HepG2 (cell line): ENCODE measurements around the gene BCL6. TPM values are rescaled to one million over a fixed set of nuclear protein-coding genes. Genes with fewer than 3 reads are reported as not detected.

Source experiments
- CCDC6 ChIP-seq: sonication (generic); formaldehyde crosslinking; IDR thresholded peaks from 2 replicates; pipeline ENCODE4 v1.8.1; 2022; ENCODE audit warnings: mild to moderate bottlenecking, missing genetic modification reagents, moderate library complexity
- FOXP1 ChIP-seq, 2 experiments: fragments of 450-650 bp in 1 of 2; IDR thresholded peaks; 2 replicates each; pipeline ENCODE4 v1.6.1; 2017 to 2018; ENCODE audit warnings: antibody characterized with exemption in 1 of 2
- HDAC2 ChIP-seq: sonication (generic); formaldehyde crosslinking; IDR thresholded peaks from 2 replicates; pipeline ENCODE4 v1.4.0; 2020; ENCODE audit warnings: missing genetic modification reagents
- KMT2A ChIP-seq: sonication (generic); formaldehyde crosslinking; IDR thresholded peaks from 2 replicates; pipeline ENCODE4 v1.4.0; 2020; ENCODE audit warnings: missing genetic modification reagents
- LCORL ChIP-seq, 2 experiments: fragments of 450-650 bp in 1 of 2; sonication (generic) in 1 of 2; formaldehyde crosslinking in 1 of 2; IDR thresholded peaks; 2 replicates each; pipeline versions ENCODE4 v1.5.0 to v1.6.1; 2017 to 2020; ENCODE audit warnings: antibody characterized with exemption in 1 of 2, missing genetic modification reagents in 1 of 2
- MXD4 ChIP-seq: IDR thresholded peaks from 2 replicates; pipeline ENCODE4 v1.6.1; 2016; ENCODE audit warnings: mild to moderate bottlenecking, missing biosample characterization, missing genetic modification reagents
- MYC ChIP-seq: sonication (generic); formaldehyde crosslinking; IDR thresholded peaks from 2 replicates; pipeline ENCODE4 v1.9.0; 2021; ENCODE audit warnings: missing genetic modification reagents, borderline replicate concordance
- NAIF1 ChIP-seq: sonication (generic); formaldehyde crosslinking; IDR thresholded peaks from 2 replicates; pipeline ENCODE4 v1.5.0; 2020; ENCODE audit warnings: mild to moderate bottlenecking, missing genetic modification reagents, borderline replicate concordance
- NFATC3 ChIP-seq: sonication (generic); formaldehyde crosslinking; IDR thresholded peaks from 2 replicates; pipeline ENCODE4 v1.5.1; 2020; ENCODE audit warnings: mild to moderate bottlenecking, missing genetic modification reagents
- NFE2 ChIP-seq: sonication (generic); formaldehyde crosslinking; IDR thresholded peaks from 2 replicates; pipeline ENCODE4 v1.4.0; 2020; ENCODE audit warnings: missing genetic modification reagents
- POLR2AphosphoS2 ChIP-seq: IDR thresholded peaks from 2 replicates; pipeline ENCODE4 v1.6.1; 2011; ENCODE audit warnings: low read depth, low read length, improper control_type of control experiment
- PRMT3 ChIP-seq: sonication (generic); formaldehyde crosslinking; IDR thresholded peaks from 2 replicates; pipeline ENCODE4 v1.8.1; 2022; ENCODE audit warnings: low read depth, mild to moderate bottlenecking, moderate library complexity, missing genetic modification reagents, borderline replicate concordance
- PRPF4 ChIP-seq: fragments of 200-400 bp; formaldehyde crosslinking; IDR thresholded peaks from 2 replicates; pipeline ENCODE4 v1.6.1; 2016; ENCODE audit warnings: low read length, low read depth; ENCODE audit not compliant: poor library complexity, severe bottlenecking
- SMYD3 ChIP-seq: sonication (generic); formaldehyde crosslinking; IDR thresholded peaks from 2 replicates; pipeline ENCODE4 v1.8.1; 2023; ENCODE audit warnings: mild to moderate bottlenecking, missing genetic modification reagents
- YEATS4 ChIP-seq: sonication (generic); formaldehyde crosslinking; IDR thresholded peaks from 2 replicates; pipeline ENCODE4 v1.4.0; 2020; ENCODE audit warnings: missing genetic modification reagents, borderline replicate concordance
- ZBTB43 ChIP-seq: sonication (generic); formaldehyde crosslinking; conservative IDR thresholded peaks from 2 replicates; pipeline ENCODE4 v1.4.0; 2020; ENCODE audit warnings: missing genetic modification reagents
- ZNF12 ChIP-seq: sonication (generic); formaldehyde crosslinking; IDR thresholded peaks from 2 replicates; pipeline ENCODE4 v1.5.0; 2020; ENCODE audit warnings: missing genetic modification reagents
- ZNF282 ChIP-seq: fragments of 450-650 bp; IDR thresholded peaks from 2 replicates; pipeline ENCODE4 v1.6.1; 2018; ENCODE audit not compliant: partially characterized antibody
- ZNF362 ChIP-seq: sonication (generic); formaldehyde crosslinking; IDR thresholded peaks from 2 replicates; pipeline ENCODE4 v1.4.0; 2020; ENCODE audit warnings: missing genetic modification reagents, mild to moderate bottlenecking, borderline replicate concordance
- ZNF382 ChIP-seq: sonication (generic); formaldehyde crosslinking; IDR thresholded peaks from 2 replicates; pipeline ENCODE4 v1.5.0; 2020; ENCODE audit warnings: missing genetic modification reagents, mild to moderate bottlenecking, borderline replicate concordance
- ZNF629 ChIP-seq: sonication (generic); formaldehyde crosslinking; conservative IDR thresholded peaks from 2 replicates; pipeline ENCODE4 v1.5.0; 2020; ENCODE audit warnings: missing genetic modification reagents
- ZNF790 ChIP-seq: sonication (generic); formaldehyde crosslinking; IDR thresholded peaks from 2 replicates; pipeline ENCODE4 v1.8.0; 2022; ENCODE audit warnings: missing genetic modification reagents, mild to moderate bottlenecking, borderline replicate concordance
- ZSCAN21 ChIP-seq: sonication (generic); formaldehyde crosslinking; IDR thresholded peaks from 2 replicates; pipeline ENCODE4 v1.8.0; 2022; ENCODE audit warnings: mild to moderate bottlenecking, missing genetic modification reagents, moderate library complexity, borderline replicate concordance
- polyA plus RNA-seq, 8 experiments: library from polyadenylated mRNA; depleted of rRNA in 3 of 8; stranded (reverse) in 7 of 8; unstranded in 1 of 8; fragments of >200 nt; fragmentation: Illumina TruSeq in 4 of 8; extraction: Trizol in 4 of 8; gene quantifications; 2 replicates each; pipeline versions ENCODE4 v1.2.1 to v1.2.3, GENCODE V29; 2011 to 2016; ENCODE audit warnings: low read depth in 4 of 8, missing spikeins in 1 of 8, mixed read lengths in 1 of 8; ENCODE audit not compliant: insufficient read depth in 1 of 8
- total RNA-seq, 5 experiments: library from RNA; depleted of rRNA; stranded (reverse); fragments of >200 nt; fragmentation: Illumina TruSeq; extraction: Trizol; gene quantifications; 2 replicates each; pipeline ENCODE4 v1.2.3, GENCODE V29; 2016; ENCODE audit warnings: low read depth in 1 of 5
- TF ChIP-seq, protein P1 (sequence below): sonication (generic); formaldehyde crosslinking; IDR thresholded peaks from 2 replicates; pipeline ENCODE4 v1.8.1; 2023; ENCODE audit warnings: mild to moderate bottlenecking, missing genetic modification reagents, borderline replicate concordance
- TF ChIP-seq, protein P2 (sequence below): IDR thresholded peaks from 2 replicates; pipeline ENCODE4 v1.6.1; 2012; ENCODE audit warnings: low read depth, low read length, improper control_type of control experiment

Gene BCL6
- total and polyA plus RNA-seq, 2 of the 13 experiments (the other 11 are each of a cell fraction or from before 2014, with no cell fraction given): 21.2 to 53.7 TPM

GRCh38 chr3:187741403-187742350, 3.6 kb downstream of the BCL6 start (continued):
- TF ChIP-seq ZNF362: peak; percentile 56; the same call in 1 of the 2 replicates
- no peak for TF ChIP-seq LCORL (IDR thresholded peaks at IDR 0.05)
- TF ChIP-seq LCORL (CRISPR knock-in tag; IDR thresholded peaks at IDR 0.05): peak; percentile 5; the same call in 1 of the 2 replicates
- peak; percentile 5 for TF ChIP-seq KMT2A (CRISPR knock-in tag)
- no peak for TF ChIP-seq SMYD3 (CRISPR knock-in tag)
- TF ChIP-seq HDAC2 (CRISPR knock-in tag): no peak; the same call in 1 of the 2 replicates
- no peak for TF ChIP-seq ZNF282
- no peak for TF ChIP-seq FOXP1 (IDR thresholded peaks at IDR 0.05)
- TF ChIP-seq FOXP1 (CRISPR knock-in tag; IDR thresholded peaks at IDR 0.05): no peak
- TF ChIP-seq POLR2AphosphoS2: 0 out of 2 replicates have a peak, but pooled peaks have one; percentile 19
- peak; percentile 37; the same call in 1 of the 2 replicates for TF ChIP-seq MYC
- TF ChIP-seq YEATS4: no peak
- TF ChIP-seq NFATC3 (CRISPR knock-in tag): no peak
- TF ChIP-seq ZBTB43: no peak
- no peak for TF ChIP-seq NFE2 (CRISPR knock-in tag)
- TF ChIP-seq, protein P1, sequence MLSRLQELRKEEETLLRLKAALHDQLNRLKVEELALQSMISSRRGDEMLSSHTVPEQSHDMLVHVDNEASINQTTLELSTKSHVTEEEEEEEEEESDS: no peak
- 0 out of 2 replicates have a peak, but pooled peaks have one; percentile 30 for TF ChIP-seq ZNF12 (CRISPR knock-in tag)
- no peak for TF ChIP-seq MXD4 (CRISPR knock-in tag)
- TF ChIP-seq ZNF790 (CRISPR knock-in tag): 0 out of 2 replicates have a peak, but pooled peaks have one; percentile 45
- TF ChIP-seq PRPF4: no peak
- TF ChIP-seq PRMT3 (CRISPR knock-in tag): no peak
- TF ChIP-seq NAIF1 (CRISPR knock-in tag): no peak
- no peak; the same call in 1 of the 2 replicates for TF ChIP-seq ZSCAN21 (CRISPR knock-in tag)
- peak; percentile 34; the same call in 1 of the 2 replicates for TF ChIP-seq CCDC6 (CRISPR knock-in tag)
- no peak for TF ChIP-seq ZNF629
- TF ChIP-seq, protein P2, sequence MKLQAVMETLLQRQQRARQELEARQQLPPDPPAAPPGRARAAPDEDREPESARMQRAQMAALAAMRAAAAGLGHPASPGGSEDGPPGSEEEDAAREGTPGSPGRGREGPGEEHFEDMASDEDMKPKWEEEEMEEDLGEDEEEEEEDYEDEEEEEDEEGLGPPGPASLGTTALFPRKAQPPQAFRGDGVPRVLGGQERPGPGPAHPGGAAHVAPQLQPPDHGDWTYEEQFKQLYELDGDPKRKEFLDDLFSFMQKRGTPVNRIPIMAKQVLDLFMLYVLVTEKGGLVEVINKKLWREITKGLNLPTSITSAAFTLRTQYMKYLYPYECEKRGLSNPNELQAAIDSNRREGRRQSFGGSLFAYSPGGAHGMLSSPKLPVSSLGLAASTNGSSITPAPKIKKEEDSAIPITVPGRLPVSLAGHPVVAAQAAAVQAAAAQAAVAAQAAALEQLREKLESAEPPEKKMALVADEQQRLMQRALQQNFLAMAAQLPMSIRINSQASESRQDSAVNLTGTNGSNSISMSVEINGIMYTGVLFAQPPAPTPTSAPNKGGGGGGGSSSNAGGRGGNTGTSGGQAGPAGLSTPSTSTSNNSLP: no peak
- no peak for TF ChIP-seq ZNF382 (CRISPR knock-in tag)
